ACC112 (cell line): Measurements from ENCODE around the gene CSMD2.

ENCODE experiments used
- H2AFZ ChIP-seq: fragments of 200-600 bp; sonication (generic); one replicate; pipeline ENCODE4 v1.6.0; 2017; ENCODE audit warnings: antibody characterized with exemption, low read length; ENCODE audit not compliant: unreplicated experiment
- H3K27ac ChIP-seq: fragments of 200-600 bp; sonication (generic); 2 replicates; pipeline ENCODE4 v1.5.1; 2014; ENCODE audit warnings: low read depth, mild to moderate bottlenecking, antibody characterized with exemption, low read length, moderate library complexity
- H3K27me3 ChIP-seq: fragments of 200-600 bp; sonication (generic); 2 replicates; pipeline ENCODE4 v1.6.1; 2014; ENCODE audit warnings: mild to moderate bottlenecking, antibody characterized with exemption, low read length, moderate library complexity, mixed read lengths; ENCODE audit not compliant: insufficient read depth
- H3K36me3 ChIP-seq: fragments of 200-600 bp; sonication (generic); 2 replicates; pipeline ENCODE4 v1.6.1; 2016; ENCODE audit warnings: mild to moderate bottlenecking, antibody characterized with exemption, low read length, moderate library complexity, mixed read lengths; ENCODE audit not compliant: insufficient read depth
- H3K4me1 ChIP-seq: fragments of 200-600 bp; sonication (generic); one replicate; pipeline ENCODE4 v1.6.1; 2016; ENCODE audit warnings: low read length, mixed read lengths; ENCODE audit not compliant: insufficient read depth, unreplicated experiment, control insufficient read depth
- H3K4me3 ChIP-seq: fragments of 200-600 bp; sonication (generic); 2 replicates; pipeline ENCODE4 v1.5.1; 2014; ENCODE audit warnings: mild to moderate bottlenecking, low read depth, low read length
- H3K79me2 ChIP-seq: fragments of 200-600 bp; sonication (generic); one replicate; pipeline ENCODE4 v1.6.0; 2016; ENCODE audit warnings: low read length; ENCODE audit not compliant: control insufficient read depth, unreplicated experiment, insufficient read depth

The CSMD2 gene

DNA sequence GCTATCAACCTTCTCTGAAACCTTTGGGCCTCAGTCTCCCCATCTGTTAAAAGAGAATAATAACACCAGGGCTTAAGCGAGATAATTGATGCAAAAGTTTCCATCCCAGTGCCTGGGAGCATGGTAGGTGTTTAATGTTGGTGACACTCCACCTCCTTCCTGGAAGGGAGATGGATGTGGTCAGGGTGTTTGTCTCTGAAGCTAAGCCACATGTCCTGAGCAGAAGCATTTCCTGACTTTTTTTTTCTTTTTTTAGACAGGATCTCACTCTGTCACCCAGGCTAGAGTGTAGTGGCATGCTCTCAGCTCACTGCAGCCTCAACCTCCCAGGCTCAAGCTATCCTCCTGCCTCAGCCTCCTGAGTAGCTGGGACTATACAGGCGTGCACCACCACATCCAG, 373.8 kb downstream of the CSMD2 start:
- H2AFZ ChIP-seq = no peak overlapping the region
- H3K4me1 ChIP-seq = no peaks in the 10 kb centered on the region
- no peak overlapping the region for H3K4me3 ChIP-seq
- no peaks in the 10 kb centered on the region for H3K79me2 ChIP-seq
- H3K36me3 ChIP-seq = no peaks in the 10 kb centered on the region
- H3K27ac ChIP-seq = no peak overlapping the region
- H3K27me3 ChIP-seq = no peaks in the 10 kb centered on the region

DNA sequence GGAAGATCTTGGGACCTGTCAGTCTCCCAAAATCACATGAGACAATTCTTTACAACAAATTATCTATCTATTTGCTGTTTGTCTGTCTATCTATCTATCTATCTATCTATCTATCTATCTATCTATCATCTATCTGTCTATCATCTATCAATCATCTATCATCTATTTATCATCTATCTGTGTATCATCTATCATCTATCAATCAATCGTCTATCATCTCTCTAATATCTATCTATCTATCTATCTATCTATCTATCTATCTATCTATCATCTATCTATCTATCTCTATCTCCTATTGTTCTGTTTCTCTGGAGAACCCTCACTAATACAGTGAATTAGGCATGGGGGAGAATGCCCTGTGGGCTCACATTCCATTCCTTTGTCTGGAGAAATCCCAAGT, 374.5 kb downstream of the CSMD2 start:
- H3K4me1 ChIP-seq = no peaks in the 10 kb centered on the region
- H2AFZ ChIP-seq = no peak overlapping the region
- no peak overlapping the region for H3K4me3 ChIP-seq
- H3K27me3 ChIP-seq = no peaks in the 10 kb centered on the region
- no peaks in the 10 kb centered on the region for H3K79me2 ChIP-seq
- H3K36me3 ChIP-seq = no peaks in the 10 kb centered on the region
- H3K27ac ChIP-seq = no peak overlapping the region

DNA sequence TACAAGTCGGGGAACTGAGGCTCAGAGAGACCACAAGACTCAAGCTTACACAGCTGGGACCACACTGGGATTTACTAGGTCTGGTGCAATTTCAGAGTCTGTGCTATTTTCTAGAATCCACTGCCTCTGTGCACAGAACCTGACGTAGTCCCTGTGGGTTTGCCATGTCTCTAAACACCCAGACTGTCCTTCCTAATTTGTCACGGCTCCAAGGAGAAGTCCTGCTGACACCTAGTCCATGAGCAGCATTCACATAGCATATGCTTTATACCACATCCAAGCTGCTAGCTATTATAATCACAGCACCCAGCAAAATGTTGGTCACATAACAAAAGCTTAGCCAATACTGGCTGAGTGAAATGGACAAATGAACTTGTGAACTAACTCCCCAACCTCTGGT, 380.2 kb downstream of the CSMD2 start:
- no peak overlapping the region for H3K4me3 ChIP-seq
- no peaks in the 10 kb centered on the region for H3K36me3 ChIP-seq
- no peaks in the 10 kb centered on the region for H3K79me2 ChIP-seq

DNA sequence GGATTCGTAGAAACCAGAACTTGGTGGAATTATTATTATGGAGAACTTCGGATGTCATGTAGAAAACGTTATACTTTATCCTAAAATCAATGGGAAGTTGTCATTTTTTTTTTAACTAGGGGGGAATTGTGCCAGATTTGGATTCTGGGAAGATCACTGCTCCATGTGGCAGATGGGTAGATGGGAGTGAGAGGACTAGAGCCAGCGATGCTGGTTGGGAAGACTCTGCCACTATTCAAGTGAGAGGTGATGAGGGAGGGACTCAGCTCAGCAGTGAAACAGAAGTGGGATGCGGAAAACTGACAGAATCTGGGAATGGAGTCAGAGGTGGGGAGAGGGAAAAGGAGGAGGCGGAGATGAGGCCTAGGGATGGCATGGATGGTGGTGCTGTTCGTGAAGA, 382.3 kb downstream of the CSMD2 start:
- Histone ChIP-seq H3K79me2 (no peaks in the 10 kb centered on the region), H3K36me3 (no peaks in the 10 kb centered on the region), H3K27ac (no peak overlapping the region), H3K4me3 (no peak overlapping the region), H2AFZ (no peak overlapping the region), H3K27me3 (no peaks in the 10 kb centered on the region), H3K4me1 (no peaks in the 10 kb centered on the region)

More for the DNA sequence above, 380.2 kb downstream of the CSMD2 start:
- H2AFZ ChIP-seq = no peak overlapping the region
- no peaks in the 10 kb centered on the region for H3K4me1 ChIP-seq
- no peaks in the 10 kb centered on the region for H3K27me3 ChIP-seq
- H3K27ac ChIP-seq = no peak overlapping the region

DNA sequence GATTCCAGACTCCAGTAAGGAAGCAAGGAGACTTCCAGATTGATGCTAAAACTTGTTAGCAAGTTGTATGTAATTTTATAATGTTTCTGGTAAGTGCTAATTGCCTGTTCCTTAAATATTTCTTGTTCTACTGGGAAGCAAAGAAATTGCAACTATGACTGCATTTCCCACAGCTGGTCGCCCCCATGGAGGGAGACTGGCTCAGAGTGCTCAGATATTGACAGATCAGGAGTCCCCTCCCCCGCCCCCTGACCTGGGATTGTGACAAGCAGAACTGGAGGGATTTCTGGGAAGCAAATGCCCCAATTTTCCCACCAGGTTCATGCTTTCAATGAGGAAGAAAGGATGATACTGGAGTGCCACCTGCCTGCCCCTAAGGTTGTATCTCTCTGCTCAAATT, 383.4 kb downstream of the CSMD2 start:
- Histone ChIP-seq H3K79me2 (no peaks in the 10 kb centered on the region), H2AFZ (no peak overlapping the region), H3K4me1 (no peaks in the 10 kb centered on the region), H3K4me3 (no peak overlapping the region), H3K27ac (no peak overlapping the region), H3K27me3 (no peaks in the 10 kb centered on the region), H3K36me3 (no peaks in the 10 kb centered on the region)

DNA sequence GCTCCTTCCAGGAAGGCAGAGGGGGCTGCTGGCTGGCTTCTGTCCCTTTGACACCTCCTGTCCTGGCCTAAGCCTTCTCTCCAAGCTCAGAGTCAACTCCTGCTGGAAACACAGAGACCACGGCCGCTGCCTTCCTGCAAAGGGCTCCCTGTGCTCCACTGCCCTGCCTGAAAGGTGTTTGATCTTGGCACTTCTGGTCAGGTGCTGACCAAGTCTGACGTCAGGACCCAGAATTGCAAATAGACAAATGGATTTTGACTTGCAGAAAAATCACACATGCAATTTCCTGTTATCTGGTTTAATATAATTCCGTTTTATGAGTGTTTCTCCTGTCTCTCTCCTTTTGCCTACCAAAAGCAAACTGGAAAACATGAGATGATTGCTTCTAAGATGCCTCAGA, 387.7 kb downstream of the CSMD2 start:
- Histone ChIP-seq H3K27me3 (no peaks in the 10 kb centered on the region), H3K27ac (no peak overlapping the region), H2AFZ (no peak overlapping the region), H3K36me3 (no peaks in the 10 kb centered on the region), H3K79me2 (no peaks in the 10 kb centered on the region), H3K4me3 (no peak overlapping the region), H3K4me1 (no peaks in the 10 kb centered on the region)

DNA sequence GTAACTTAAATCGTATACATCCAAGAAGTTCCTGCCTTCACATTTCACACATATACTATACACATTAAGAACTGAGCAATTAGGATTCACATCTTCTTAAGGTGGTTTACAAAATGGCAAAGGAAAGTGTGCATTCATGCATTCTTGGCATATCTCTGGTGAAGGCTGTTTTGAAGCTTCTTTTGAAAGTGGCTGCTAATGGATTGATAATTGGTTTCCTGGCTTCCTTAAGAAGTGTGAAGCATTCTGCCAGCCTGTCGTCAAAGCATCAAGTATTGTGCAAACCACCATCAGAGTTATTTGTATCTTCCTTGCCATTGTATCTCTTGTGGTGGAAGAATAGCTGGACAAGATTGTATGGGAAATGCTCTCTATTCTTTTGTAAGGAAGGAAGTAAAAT, 396.2 kb downstream of the CSMD2 start:
- Histone ChIP-seq H3K4me1 (no peaks in the 10 kb centered on the region), H3K4me3 (no peak overlapping the region), H3K79me2 (no peaks in the 10 kb centered on the region), H2AFZ (no peak overlapping the region), H3K27me3 (no peaks in the 10 kb centered on the region), H3K27ac (no peak overlapping the region), H3K36me3 (no peaks in the 10 kb centered on the region)

DNA sequence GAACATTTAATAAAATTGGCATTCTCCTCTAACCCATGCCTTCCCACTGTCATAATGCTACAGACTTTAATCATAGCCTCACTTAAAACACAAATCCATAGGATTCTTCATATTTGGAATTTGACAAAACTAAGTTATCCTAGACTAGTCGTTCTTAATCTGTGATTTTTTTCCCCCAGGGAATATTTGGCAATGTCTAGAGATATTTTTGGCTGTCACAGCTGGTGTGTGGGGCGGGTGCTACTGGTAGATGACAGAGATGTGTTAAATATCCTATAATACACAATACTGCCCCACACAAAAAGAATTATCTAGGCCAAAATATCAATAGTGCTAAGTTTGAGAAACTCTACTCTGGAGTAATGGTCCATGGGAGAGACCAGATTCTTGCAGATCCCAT, 396.9 kb downstream of the CSMD2 start:
- no peaks in the 10 kb centered on the region for H3K79me2 ChIP-seq
- H3K27ac ChIP-seq = no peak overlapping the region
- H3K4me1 ChIP-seq = no peaks in the 10 kb centered on the region
- no peak overlapping the region for H3K4me3 ChIP-seq
- no peak overlapping the region for H2AFZ ChIP-seq
- H3K36me3 ChIP-seq = no peaks in the 10 kb centered on the region
- H3K27me3 ChIP-seq = no peaks in the 10 kb centered on the region

DNA sequence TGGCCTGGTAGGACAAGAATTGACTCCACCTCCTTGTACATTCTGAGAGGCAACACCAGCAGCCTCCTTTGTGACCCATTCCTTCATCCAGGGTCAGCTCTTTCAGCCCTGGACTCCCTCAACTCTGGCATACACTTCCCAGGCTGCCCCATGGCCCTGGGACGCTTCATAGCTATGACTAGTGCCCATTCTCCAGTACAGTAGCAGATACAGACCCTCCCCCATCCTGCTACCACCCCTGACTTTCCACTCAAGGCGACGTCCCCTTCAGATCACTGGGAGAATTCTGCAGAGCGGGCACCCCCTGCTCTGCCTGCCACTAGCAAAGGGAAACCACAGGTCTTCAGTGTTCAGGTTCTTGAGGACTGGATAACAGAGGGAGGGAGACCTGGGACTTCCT, 400.9 kb downstream of the CSMD2 start:
- H3K4me3 ChIP-seq = no peak overlapping the region
- no peak overlapping the region for H2AFZ ChIP-seq
- H3K36me3 ChIP-seq = no peaks in the 10 kb centered on the region
- H3K79me2 ChIP-seq = no peaks in the 10 kb centered on the region
- H3K27ac ChIP-seq = no peak overlapping the region
- H3K4me1 ChIP-seq = no peaks in the 10 kb centered on the region
- no peaks in the 10 kb centered on the region for H3K27me3 ChIP-seq

DNA sequence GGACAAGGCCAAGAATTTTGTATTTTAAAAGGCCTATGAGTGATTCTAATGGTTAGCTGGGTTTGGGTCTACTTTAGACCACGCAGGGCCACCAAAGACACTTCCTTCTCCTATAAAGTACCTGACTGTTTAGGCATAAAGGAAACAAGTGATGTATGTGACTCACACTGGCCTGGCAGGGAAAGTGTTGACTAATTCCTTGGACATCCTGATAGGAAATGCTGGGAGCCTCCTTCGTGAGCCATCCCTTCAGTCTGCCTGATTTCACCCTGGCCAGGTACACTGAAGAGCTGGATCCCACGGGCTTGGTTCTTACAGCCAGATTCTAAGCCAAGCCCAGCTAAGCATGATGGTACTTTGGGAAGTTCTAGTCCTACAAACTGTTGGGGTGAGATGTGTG, 401.6 kb downstream of the CSMD2 start:
- no peaks in the 10 kb centered on the region for H3K27me3 ChIP-seq
- no peak overlapping the region for H3K27ac ChIP-seq
- no peak overlapping the region for H3K4me3 ChIP-seq
- H3K4me1 ChIP-seq = no peaks in the 10 kb centered on the region
- H3K79me2 ChIP-seq = no peaks in the 10 kb centered on the region
- no peak overlapping the region for H2AFZ ChIP-seq
- H3K36me3 ChIP-seq = no peaks in the 10 kb centered on the region

DNA sequence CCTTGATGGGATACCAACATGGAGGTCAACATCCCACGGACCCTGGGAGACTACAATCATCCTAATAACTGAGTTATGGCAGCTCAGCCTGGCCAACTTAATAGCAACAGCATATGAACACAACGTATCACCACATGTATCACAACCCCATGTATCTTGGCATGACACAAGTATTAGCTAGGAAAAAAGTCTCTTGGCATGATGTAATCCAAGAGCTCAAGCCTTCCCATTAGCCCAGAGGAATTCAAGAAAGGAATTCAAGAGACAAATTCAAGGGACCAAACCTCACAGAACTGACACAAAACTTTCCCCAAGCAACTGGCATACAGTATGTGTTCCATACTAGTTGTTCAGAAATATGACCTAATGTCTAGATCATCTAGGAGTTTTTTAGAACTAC, 402.1 kb downstream of the CSMD2 start:
- Histone ChIP-seq H3K27ac (no peak overlapping the region), H3K36me3 (no peaks in the 10 kb centered on the region), H2AFZ (no peak overlapping the region), H3K27me3 (no peaks in the 10 kb centered on the region), H3K4me1 (no peaks in the 10 kb centered on the region), H3K79me2 (no peaks in the 10 kb centered on the region), H3K4me3 (no peak overlapping the region)
